Karpas-422 (cell line): ENCODE data around the gene PXMP4. TPM values are rescaled to one million over a fixed set of nuclear protein-coding genes. Genes with fewer than 3 reads are reported as not detected.

Experiments
- DNase-seq: peaks from one replicate; pipeline ENCODE4 v3.0.0-alpha.2; 2015
- H2AFZ ChIP-seq: fragments of 200-600 bp; sonication (generic); 2 replicates; pipeline ENCODE4 v1.6.1; 2014; ENCODE audit warnings: antibody characterized with exemption, low read length, mixed read lengths
- H3K27ac ChIP-seq: fragments of 200-600 bp; sonication (generic); 2 replicates; pipeline ENCODE4 v1.5.1; 2014; ENCODE audit warnings: mild to moderate bottlenecking, low read length, moderate library complexity
- H3K27me3 ChIP-seq: fragments of 200-600 bp; sonication (generic); 2 replicates; pipeline ENCODE4 v1.6.1; 2014; ENCODE audit warnings: low read length, mixed read lengths
- H3K36me3 ChIP-seq: fragments of 200-600 bp; sonication (generic); 2 replicates; pipeline ENCODE4 v1.6.1; 2014; ENCODE audit warnings: low read length, mixed read lengths; ENCODE audit not compliant: insufficient read depth
- H3K4me1 ChIP-seq: fragments of 200-600 bp; sonication (generic); 2 replicates; pipeline ENCODE4 v1.6.1; 2014; ENCODE audit warnings: mild to moderate bottlenecking, low read length, mixed read lengths
- H3K4me2 ChIP-seq: fragments of 200-600 bp; sonication (generic); 2 replicates; pipeline ENCODE4 v1.6.1; 2014; ENCODE audit warnings: low read length, low read depth, mild to moderate bottlenecking; ENCODE audit not compliant: poor library complexity, severe bottlenecking
- H3K4me3 ChIP-seq: fragments of 200-600 bp; sonication (generic); 2 replicates; pipeline ENCODE4 v1.5.1; 2014; ENCODE audit warnings: mild to moderate bottlenecking, antibody characterized with exemption, low read length, mixed read lengths
- H3K79me2 ChIP-seq: fragments of 200-600 bp; sonication (generic); 2 replicates; pipeline ENCODE4 v1.6.1; 2014; ENCODE audit warnings: mild to moderate bottlenecking, low read length, mixed read lengths
- H3K9ac ChIP-seq: fragments of 200-600 bp; sonication (generic); 2 replicates; pipeline ENCODE4 v1.6.0; 2014; ENCODE audit warnings: low read length
- H3K9me2 ChIP-seq: fragments of 200-600 bp; sonication (generic), shearing (Covaris generic); replicated peaks from 2 replicates; pipeline ENCODE4 v1.6.0; 2014; ENCODE audit warnings: mild to moderate bottlenecking, low read length, moderate library complexity; ENCODE audit not compliant: insufficient read depth
- H3K9me3 ChIP-seq: fragments of 300-700, 200-600 bp; sonication (generic); 2 replicates; pipeline ENCODE4 v1.6.1; 2014; ENCODE audit warnings: low read length, mixed read lengths
- H4K20me1 ChIP-seq: fragments of 200-600 bp; sonication (generic); 2 replicates; pipeline ENCODE4 v1.6.1; 2014; ENCODE audit warnings: mild to moderate bottlenecking, antibody characterized with exemption, low read length, low read depth; ENCODE audit not compliant: insufficient read depth
- total RNA-seq: library from RNA; depleted of rRNA; stranded (reverse); fragments of >200 nt; shearing (Covaris generic); gene quantifications from 2 replicates; pipeline ENCODE4 v1.2.3, GENCODE V29; 2014; ENCODE audit warnings: low replicate concordance

The PXMP4 gene
- total RNA-seq, 1 experiment from 2014 or later: 4.7 TPM

DNA sequence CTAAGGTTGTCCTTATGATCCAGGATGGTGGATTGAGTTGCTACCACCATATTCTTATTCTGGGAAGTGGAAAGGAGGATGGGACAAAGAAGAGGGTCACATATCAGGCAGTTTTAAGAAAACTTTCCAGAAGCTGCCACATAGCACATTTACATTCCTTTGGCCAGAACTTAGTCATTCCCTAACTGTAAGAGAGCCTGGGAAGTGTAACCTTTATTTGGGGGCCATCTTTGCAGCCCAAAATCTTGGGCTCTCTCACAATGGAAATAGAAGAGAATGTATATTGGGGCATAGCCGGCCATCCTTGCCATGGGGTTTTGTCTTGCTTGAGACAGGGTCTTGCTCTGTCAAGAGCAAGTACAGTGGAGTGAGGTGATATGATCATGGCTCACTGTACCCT lies 20.1 kb upstream of the PXMP4 start:
- Histone ChIP-seq H3K36me3 (peaks cover 2% of the 10 kb centered on the region), H3K9ac (no peak overlapping the region), H3K79me2 (no peaks in the 10 kb centered on the region), H3K9me2 (no peaks in the 10 kb centered on the region), H3K4me3 (no peak overlapping the region), H3K27me3 (no peaks in the 10 kb centered on the region), H2AFZ (no peak overlapping the region), H3K4me1 (no peaks in the 10 kb centered on the region), H3K4me2 (no peak overlapping the region), H3K27ac (no peak overlapping the region), H4K20me1 (no peaks in the 10 kb centered on the region), H3K9me3 (peaks cover 14% of the 10 kb centered on the region)
- no peak for DNase-seq

GRCh38 chr20:33739493-33739892 lies 19.4 kb upstream of the PXMP4 start:
- no peaks in the 10 kb centered on the region for H3K27me3 ChIP-seq
- H3K4me2 ChIP-seq: no peak overlapping the region
- peaks cover 14% of the 10 kb centered on the region for H3K9me3 ChIP-seq
- H4K20me1 ChIP-seq: no peaks in the 10 kb centered on the region
- no peaks in the 10 kb centered on the region for H3K9me2 ChIP-seq
- DNase-seq: no peak
- no peaks in the 10 kb centered on the region; the same call in 1 of the 2 replicates for H3K36me3 ChIP-seq
- H3K79me2 ChIP-seq: no peaks in the 10 kb centered on the region
- H3K9ac ChIP-seq: no peak overlapping the region
- peaks cover 1% of the 10 kb centered on the region for H3K4me1 ChIP-seq
- H3K4me3 ChIP-seq: no peak overlapping the region
- no peak overlapping the region for H2AFZ ChIP-seq
- no peak overlapping the region for H3K27ac ChIP-seq

DNA sequence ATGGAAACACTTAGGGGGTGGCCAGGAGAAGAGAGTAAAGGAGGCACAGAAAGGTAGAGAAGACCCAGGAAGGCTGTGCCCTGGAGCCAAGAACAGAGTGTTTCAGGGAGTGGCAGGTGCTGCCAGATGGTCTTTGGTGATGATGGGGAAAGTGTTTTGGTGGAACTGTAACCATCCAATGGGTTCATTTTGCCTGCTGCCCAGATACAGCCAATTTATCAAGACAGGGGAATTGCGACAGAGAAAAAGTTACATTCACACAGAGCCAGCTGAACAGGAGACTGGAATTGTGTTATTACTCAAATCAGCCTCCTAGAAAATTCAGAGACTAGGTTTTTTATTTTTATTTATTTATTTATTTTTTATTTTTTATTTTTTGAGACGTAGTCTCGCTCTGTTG lies 16.9 kb upstream of the PXMP4 start:
- H3K9ac ChIP-seq: no peak overlapping the region
- no peak overlapping the region for H3K27ac ChIP-seq
- no peak overlapping the region for H3K4me2 ChIP-seq
- H3K4me3 ChIP-seq: no peak overlapping the region
- DNase-seq: no peak
- H3K27me3 ChIP-seq: no peaks in the 10 kb centered on the region
- H2AFZ ChIP-seq: no peak overlapping the region
- no peaks in the 10 kb centered on the region for H3K9me2 ChIP-seq
- no peaks in the 10 kb centered on the region for H4K20me1 ChIP-seq
- peaks cover 25% of the 10 kb centered on the region for H3K4me1 ChIP-seq
- peaks cover 14% of the 10 kb centered on the region for H3K9me3 ChIP-seq
- no peaks in the 10 kb centered on the region for H3K79me2 ChIP-seq
- no peaks in the 10 kb centered on the region; the same call in 1 of the 2 replicates for H3K36me3 ChIP-seq

GRCh38 chr20:33733654-33734576 lies 13.8 kb upstream of the PXMP4 start:
- Histone ChIP-seq H3K9me3 (peaks cover 14% of the 10 kb centered on the region), H3K4me3 (peak overlapping the region; percentile 42), H3K27ac (peak overlapping the region; percentile 95), H3K27me3 (no peaks in the 10 kb centered on the region), H3K79me2 (no peaks in the 10 kb centered on the region), H2AFZ (no peak overlapping the region), H3K4me1 (peaks cover 31% of the 10 kb centered on the region), H3K4me2 (peak overlapping the region; percentile 82), H3K36me3 (no peaks in the 10 kb centered on the region; the same call in 1 of the 2 replicates), H3K9me2 (no peaks in the 10 kb centered on the region), H4K20me1 (no peaks in the 10 kb centered on the region), H3K9ac (peak overlapping the region; percentile 75)
- peak; percentile 88 for DNase-seq

DNA sequence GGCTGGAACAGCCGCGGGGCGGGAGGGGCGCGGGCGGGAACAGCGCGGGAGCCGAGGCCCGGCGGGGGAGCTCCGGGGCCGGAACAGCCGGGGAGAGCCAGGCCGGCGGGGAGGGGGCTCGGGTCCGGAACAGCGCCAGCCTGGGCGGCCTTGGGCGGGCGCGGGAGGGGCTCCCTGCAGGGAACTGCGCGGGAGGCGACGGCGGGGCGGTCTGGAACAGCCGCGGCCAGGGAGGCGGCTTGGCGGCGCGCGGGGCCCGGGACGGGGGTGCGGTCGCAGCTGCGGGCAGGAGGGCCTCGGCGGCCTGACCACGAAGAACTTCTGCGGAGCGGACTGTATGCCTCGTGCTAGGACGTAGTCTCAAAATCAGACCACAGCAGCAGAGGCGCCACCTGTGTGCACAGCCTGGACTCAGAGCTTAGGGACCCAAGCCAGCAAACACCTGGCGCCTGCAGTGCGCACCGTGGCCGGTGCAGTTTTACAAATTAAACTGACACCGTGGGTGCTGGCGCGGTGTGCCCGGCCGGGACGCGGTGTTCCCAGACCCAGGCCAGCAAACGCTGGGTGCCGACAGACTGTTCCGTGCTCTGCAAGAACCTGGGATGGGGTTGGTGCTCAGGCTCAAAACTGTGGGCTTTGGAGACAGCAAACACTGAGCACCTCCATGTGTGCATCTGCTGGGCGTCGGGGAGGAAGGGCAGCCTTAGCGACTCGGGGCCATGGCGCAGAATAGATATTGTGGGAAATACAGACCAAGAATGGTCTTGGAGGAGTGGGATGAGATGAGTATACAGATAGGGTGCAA lies 12.3 kb upstream of the PXMP4 start:
- H3K9me3 ChIP-seq: peaks cover 14% of the 10 kb centered on the region
- peak; percentile 96 for DNase-seq
- no peaks in the 10 kb centered on the region for H4K20me1 ChIP-seq
- no peaks in the 10 kb centered on the region; the same call in 1 of the 2 replicates for H3K36me3 ChIP-seq
- H3K27ac ChIP-seq: peak overlapping the region; percentile 95
- no peaks in the 10 kb centered on the region for H3K9me2 ChIP-seq
- peak overlapping the region; percentile 80 for H3K4me3 ChIP-seq
- H3K27me3 ChIP-seq: no peaks in the 10 kb centered on the region
- H3K4me1 ChIP-seq: peaks cover 31% of the 10 kb centered on the region
- H3K79me2 ChIP-seq: no peaks in the 10 kb centered on the region
- H3K9ac ChIP-seq: peak overlapping the region; percentile 75
- H2AFZ ChIP-seq: peak overlapping the region; percentile 10; the same call in 1 of the 2 replicates
- H3K4me2 ChIP-seq: peak overlapping the region; percentile 82

DNA sequence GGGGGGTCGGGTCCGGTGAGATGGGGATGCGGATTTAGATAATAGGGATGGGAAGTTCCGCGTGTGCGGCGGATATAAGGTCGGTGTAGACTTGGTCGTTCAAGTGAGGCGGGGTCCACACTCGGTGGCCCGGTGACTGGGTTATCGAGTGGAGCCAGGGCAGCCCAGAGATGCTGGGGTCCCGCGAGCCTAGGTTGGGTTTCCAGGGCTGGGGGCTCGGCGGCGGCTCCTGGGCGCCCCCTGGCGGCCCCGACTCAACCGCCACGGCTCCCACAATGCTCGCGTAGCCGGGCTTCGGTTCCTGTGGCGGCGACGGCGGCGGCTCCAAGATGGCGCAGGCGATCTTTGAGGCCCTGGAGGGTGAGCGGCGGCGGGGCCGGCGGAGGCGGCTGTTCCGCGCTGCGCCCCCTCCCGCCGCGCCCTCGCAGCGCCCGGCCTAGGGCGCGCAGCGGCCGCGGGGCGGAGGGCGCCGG lies 11.6 kb upstream of the PXMP4 start, which contains the start of gene ZNF341:
Gene ZNF341 (plus strand): TSS at position 304 of the 473 bp plus-strand sequence. CDS start 26 bp downstream, at position 330.
- peak within 1 kb of the TSS; percentile 95 for H3K27ac ChIP-seq
- no peaks in the 10 kb centered on the region for H3K27me3 ChIP-seq
- H3K4me3 ChIP-seq: peak within 1 kb of the TSS; percentile 80
- no peaks in the 10 kb centered on the region for H4K20me1 ChIP-seq
- no peaks in the 10 kb centered on the region for H3K79me2 ChIP-seq
- H3K9ac ChIP-seq: peak within 1 kb of the TSS; percentile 78
- peaks cover 12% of the 10 kb centered on the region for H3K9me3 ChIP-seq
- no peaks in the 10 kb centered on the region for H3K9me2 ChIP-seq
- H3K4me1 ChIP-seq: peaks cover 31% of the 10 kb centered on the region
- peak; percentile 96 for DNase-seq
- peak within 1 kb of the TSS; percentile 100 for H2AFZ ChIP-seq
- H3K4me2 ChIP-seq: peak within 1 kb of the TSS; percentile 82
- H3K36me3 ChIP-seq: no peaks in the 10 kb centered on the region; the same call in 1 of the 2 replicates

DNA sequence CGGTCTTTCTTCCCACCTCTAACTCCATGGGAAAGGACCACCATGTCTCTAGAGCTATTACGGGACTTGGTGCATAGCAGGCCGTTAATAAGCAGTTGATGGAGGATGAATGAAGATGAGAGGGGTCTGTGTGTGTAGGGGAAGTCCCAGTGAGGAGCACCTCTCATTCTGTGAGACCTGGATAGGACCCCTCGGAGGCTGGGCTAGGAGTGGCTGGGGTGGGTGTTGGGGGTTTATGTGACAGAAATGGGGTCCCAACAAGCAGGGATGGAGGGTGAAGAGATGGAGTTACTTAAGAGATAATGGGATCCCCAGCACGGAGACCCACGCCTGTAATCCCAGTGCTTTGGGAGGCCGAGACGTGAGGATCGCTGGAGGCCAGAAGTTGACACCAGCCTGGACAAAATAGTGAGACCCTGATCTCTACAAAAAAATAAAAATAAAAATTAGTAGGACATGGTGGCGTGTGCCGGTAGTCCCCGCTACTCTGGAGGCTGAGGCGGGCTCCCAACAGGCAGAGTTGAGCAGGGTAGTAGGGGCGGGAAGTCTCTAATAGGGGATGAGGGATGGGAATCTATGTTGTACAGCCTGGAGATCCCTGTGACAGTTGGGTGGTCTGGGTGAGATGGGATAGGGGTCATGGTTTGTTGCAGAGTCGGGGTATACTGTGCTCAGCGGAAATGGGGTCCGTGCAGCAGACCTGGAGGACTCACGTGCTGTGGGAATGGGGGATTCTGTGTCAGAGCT lies 11.0 kb upstream of the PXMP4 start:
- H3K4me1 ChIP-seq: peaks cover 31% of the 10 kb centered on the region
- H2AFZ ChIP-seq: peak overlapping the region; percentile 100
- peaks cover 6% of the 10 kb centered on the region; the same call in 1 of the 2 replicates for H3K9me3 ChIP-seq
- peak overlapping the region; percentile 64 for H3K27ac ChIP-seq
- DNase-seq: no peak
- H4K20me1 ChIP-seq: no peaks in the 10 kb centered on the region
- peak overlapping the region; percentile 78 for H3K9ac ChIP-seq
- H3K36me3 ChIP-seq: no peaks in the 10 kb centered on the region
- H3K27me3 ChIP-seq: no peaks in the 10 kb centered on the region
- peak overlapping the region; percentile 81 for H3K4me2 ChIP-seq
- no peaks in the 10 kb centered on the region for H3K9me2 ChIP-seq
- no peaks in the 10 kb centered on the region for H3K79me2 ChIP-seq
- H3K4me3 ChIP-seq: peak overlapping the region; percentile 69
